Lung (tissue), 16 donors: ENCODE results near the gene STK40. TPM values are rescaled to one million over a fixed set of nuclear protein-coding genes. Genes with fewer than 3 reads are reported as not detected.

Experiments used
- ATAC-seq: fragments of 200-7000 bp; cut with Tn5 transposase; one replicate; pipeline ENCODE4 v1.9.1; 2020; ENCODE audit warnings: moderate number of reproducible peaks; ENCODE audit not compliant: insufficient read depth, low FRiP score
- DNase-seq, 3 donors: peaks; one replicate each; pipeline ENCODE4 v3.0.0-alpha.2; 2013 to 2017
- H3K27ac ChIP-seq, 2 donors: one replicate each; pipeline ENCODE4 v1.5.1; 2013; ENCODE audit warnings: mild to moderate bottlenecking in 2 of 2, moderate library complexity in 2 of 2, control low read depth in 1 of 2, inconsistent platforms in 1 of 2, low read depth in 1 of 2, low read length in 1 of 2
- H3K27me3 ChIP-seq, 3 donors: one replicate each; pipeline ENCODE4 v1.5.1; 2013; ENCODE audit warnings: low read length in 2 of 3; ENCODE audit not compliant: control insufficient read depth in 3 of 3, insufficient read depth in 3 of 3
- H3K36me3 ChIP-seq, 4 donors: one replicate each; pipeline ENCODE4 v1.5.1; 2013; ENCODE audit warnings: low read length in 4 of 4, mild to moderate bottlenecking in 1 of 4, moderate library complexity in 1 of 4; ENCODE audit not compliant: control insufficient read depth in 4 of 4, insufficient read depth in 4 of 4
- H3K4me1 ChIP-seq, 5 donors: one replicate each; pipeline ENCODE4 v1.5.1; 2013; ENCODE audit warnings: low read length in 5 of 5, mild to moderate bottlenecking in 2 of 5, moderate library complexity in 1 of 5; ENCODE audit not compliant: control insufficient read depth in 5 of 5, insufficient read depth in 5 of 5
- H3K4me3 ChIP-seq: one replicate; pipeline ENCODE4 v1.5.1; 2013; ENCODE audit warnings: mild to moderate bottlenecking, control low read depth, moderate library complexity
- H3K9ac ChIP-seq, 2 donors: one replicate each; pipeline ENCODE4 v1.5.1; 2013; ENCODE audit warnings: low read length in 2 of 2, control low read depth in 1 of 2; ENCODE audit not compliant: insufficient read depth in 1 of 2
- H3K9me3 ChIP-seq, 4 donors: one replicate each; pipeline ENCODE4 v1.5.1; 2013; ENCODE audit warnings: low read length in 3 of 4, mild to moderate bottlenecking in 1 of 4, moderate library complexity in 1 of 4; ENCODE audit not compliant: control insufficient read depth in 4 of 4, insufficient read depth in 3 of 4
- WGBS, 2 donors: extraction: QIAGEN DNeasy Blood & Tissue Kit; methylation state at CpG; one replicate each; pipeline ENCODE4 v1.1.7; 2013; 5-methylcytosine and 5-hydroxymethylcytosine counted together
- long read RNA-seq, 5 donors: transcript quantifications; one replicate each; lab custom pipeline, GENCODE V29; 2026
- polyA plus RNA-seq, 2 donors: library from polyadenylated mRNA; stranded (reverse); fragments of 200-250 nt; gene quantifications; one replicate each; pipeline ENCODE4 v1.2.1, GENCODE V29; 2013
- total RNA-seq, 2 donors: library from RNA; depleted of rRNA in 1 of 2; stranded (reverse); fragments of >200 nt in 1 of 2; gene quantifications; one replicate each; pipeline ENCODE4 v1.2.1, GENCODE V29; 2014 to 2021
- TF ChIP-seq, protein P1 (sequence below): IDR thresholded peaks from 2 replicates; pipeline ENCODE4 v1.5.1; 2012; ENCODE audit warnings: mild to moderate bottlenecking; ENCODE audit errors: control extremely low read depth, extremely low read depth
- donor health status: control.
- donor health status: control.
- donor health status: Bipolar disorder and iron deficiency.
- donor health status: healthy.
- donor health status: DM: yes; HTN: yes; CAD: no.

The STK40 gene, protein sequence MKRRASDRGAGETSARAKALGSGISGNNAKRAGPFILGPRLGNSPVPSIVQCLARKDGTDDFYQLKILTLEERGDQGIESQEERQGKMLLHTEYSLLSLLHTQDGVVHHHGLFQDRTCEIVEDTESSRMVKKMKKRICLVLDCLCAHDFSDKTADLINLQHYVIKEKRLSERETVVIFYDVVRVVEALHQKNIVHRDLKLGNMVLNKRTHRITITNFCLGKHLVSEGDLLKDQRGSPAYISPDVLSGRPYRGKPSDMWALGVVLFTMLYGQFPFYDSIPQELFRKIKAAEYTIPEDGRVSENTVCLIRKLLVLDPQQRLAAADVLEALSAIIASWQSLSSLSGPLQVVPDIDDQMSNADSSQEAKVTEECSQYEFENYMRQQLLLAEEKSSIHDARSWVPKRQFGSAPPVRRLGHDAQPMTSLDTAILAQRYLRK
- 10 to 100 TPM; 25.4 to 82.9 TPM for total RNA-seq
- 10 to 100 TPM; 26.0 to 71.3 TPM for polyA plus RNA-seq
- long read RNA-seq, donor 1, transcript STK40-204 (11 exons, 3,621 nt): major isoform, 8 of 8 reads
- long read RNA-seq, donor 1, partial matches to known transcripts: 0 of 8 reads
- long read RNA-seq, donor 1, other reads (novel, unspliced or antisense): 0 of 8 reads
- long read RNA-seq, donor 2, transcript STK40-204 (11 exons, 3,621 nt): major isoform, 5 of 5 reads
- long read RNA-seq, donor 2, partial matches to known transcripts: 0 of 5 reads
- long read RNA-seq, donor 2, other reads (novel, unspliced or antisense): 0 of 5 reads
- long read RNA-seq, donor 3, partial matches to known transcripts: 0 of 1 reads
- long read RNA-seq, donor 3, other reads (novel, unspliced or antisense): 0 of 1 reads
- long read RNA-seq, donor 4, partial matches to known transcripts: 0 of 4 reads
- long read RNA-seq, donor 4, other reads (novel, unspliced or antisense): 0 of 4 reads
- long read RNA-seq, donor 5, transcript STK40-204 (11 exons, 3,621 nt): major isoform, 7 of 7 reads
- long read RNA-seq, donor 5, partial matches to known transcripts: 0 of 7 reads
- long read RNA-seq, donor 5, other reads (novel, unspliced or antisense): 0 of 7 reads

- 1% methylated on average over 50 to 82 of the region's 82 CpGs for WGBS, 2 donors
- DNase-seq: peak; percentile 99 to 100 (median 99)
- H3K36me3 ChIP-seq: peaks cover 0 to under 1% (median 0%) of the 10 kb centered on the region in 4 donors
- ATAC-seq: peak; percentile 86
- no peaks in the 10 kb centered on the region for H3K9me3 ChIP-seq
- TF ChIP-seq, protein P1, sequence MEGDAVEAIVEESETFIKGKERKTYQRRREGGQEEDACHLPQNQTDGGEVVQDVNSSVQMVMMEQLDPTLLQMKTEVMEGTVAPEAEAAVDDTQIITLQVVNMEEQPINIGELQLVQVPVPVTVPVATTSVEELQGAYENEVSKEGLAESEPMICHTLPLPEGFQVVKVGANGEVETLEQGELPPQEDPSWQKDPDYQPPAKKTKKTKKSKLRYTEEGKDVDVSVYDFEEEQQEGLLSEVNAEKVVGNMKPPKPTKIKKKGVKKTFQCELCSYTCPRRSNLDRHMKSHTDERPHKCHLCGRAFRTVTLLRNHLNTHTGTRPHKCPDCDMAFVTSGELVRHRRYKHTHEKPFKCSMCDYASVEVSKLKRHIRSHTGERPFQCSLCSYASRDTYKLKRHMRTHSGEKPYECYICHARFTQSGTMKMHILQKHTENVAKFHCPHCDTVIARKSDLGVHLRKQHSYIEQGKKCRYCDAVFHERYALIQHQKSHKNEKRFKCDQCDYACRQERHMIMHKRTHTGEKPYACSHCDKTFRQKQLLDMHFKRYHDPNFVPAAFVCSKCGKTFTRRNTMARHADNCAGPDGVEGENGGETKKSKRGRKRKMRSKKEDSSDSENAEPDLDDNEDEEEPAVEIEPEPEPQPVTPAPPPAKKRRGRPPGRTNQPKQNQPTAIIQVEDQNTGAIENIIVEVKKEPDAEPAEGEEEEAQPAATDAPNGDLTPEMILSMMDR: no peak
- peak within 1 kb of the TSS; percentile 87 for H3K4me3 ChIP-seq
- peaks cover 5 to 21% (median 18%) of the 10 kb centered on the region in 5 donors for H3K4me1 ChIP-seq
- H3K9ac ChIP-seq: peak within 1 kb of the TSS; percentile 56 to 89
- H3K27me3 ChIP-seq: no peaks in the 10 kb centered on the region
- peak within 1 kb of the TSS; percentile 97 to 99 for H3K27ac ChIP-seq
Measured at GRCh38 chr1:36385410-36386264, at the start of gene STK40. TSS of gene STK40 (minus strand) at chr1:36385924. CDS start at chr1:36361332, 24,592 bp downstream.

DNA sequence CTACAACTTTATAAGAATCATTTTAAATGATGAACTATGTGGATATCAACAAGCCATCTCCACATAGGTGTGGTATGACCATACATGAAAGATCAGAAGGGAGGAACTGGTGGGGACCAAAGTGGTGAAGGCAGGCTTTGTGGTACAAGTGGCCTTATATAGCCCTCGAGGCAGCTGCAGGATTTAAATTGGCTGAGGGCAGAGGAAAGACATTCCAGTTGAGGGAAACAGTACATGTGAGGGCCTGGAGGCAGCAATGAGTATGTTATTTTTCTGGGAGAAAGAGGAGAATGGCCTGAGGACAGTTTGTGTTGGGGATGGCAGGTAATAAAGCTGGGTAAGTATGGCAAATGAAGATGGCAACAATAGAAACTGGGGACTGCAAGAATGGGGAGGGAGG is 47.4 kb upstream of the STK40 start:
- ATAC-seq (no peak), DNase-seq (no peak)
- Histone ChIP-seq H3K27ac (peak overlapping the region in 1 of 2 donors; percentile 51), H3K4me1 (peaks cover 0 to 3% (median 0%) of the 10 kb centered on the region in 5 donors), H3K36me3 (peaks cover 3 to 13% (median 8%) of the 10 kb centered on the region in 4 donors), H3K9me3 (no peaks in the 10 kb centered on the region), H3K9ac (no peak overlapping the region), H3K27me3 (no peaks in the 10 kb centered on the region), H3K4me3 (no peak overlapping the region)
- TF ChIP-seq, protein P1: no peak
- WGBS, 2 donors: 47 to 71% methylated on average over 1 of the region's 1 CpG

GRCh38 chr1:36432616-36433015 is 46.9 kb upstream of the STK40 start:
- Histone ChIP-seq H3K9ac (no peak overlapping the region), H3K27ac (no peak overlapping the region), H3K4me1 (peaks cover 0 to 3% (median 0%) of the 10 kb centered on the region in 5 donors), H3K36me3 (peaks cover 3 to 11% (median 8%) of the 10 kb centered on the region in 4 donors), H3K9me3 (no peaks in the 10 kb centered on the region), H3K4me3 (no peak overlapping the region), H3K27me3 (no peaks in the 10 kb centered on the region)
- 66 to 84% methylated on average over 4 of the region's 4 CpGs for WGBS, 2 donors
- DNase-seq (peak in 1 of 3 donors; percentile 36), ATAC-seq (no peak)
- TF ChIP-seq, protein P1: no peak
